GM13976 (cell line): Measurements from ENCODE around the gene TMSB10.
A peak's percentile ranks its signal among the peaks of the same experiment; 100 is the strongest.

ENCODE experiments used
- DNase-seq: peaks from one replicate; pipeline ENCODE4 v3.0.0; 2012; ENCODE audit warnings: low spot score
- CTCF ChIP-seq: IDR thresholded peaks from 2 replicates; pipeline ENCODE4 v1.5.1; 2012; ENCODE audit warnings: borderline replicate concordance, mild to moderate bottlenecking; ENCODE audit not compliant: insufficient read depth; ENCODE audit errors: extremely low read depth, missing control alignments, control extremely low read depth
- in situ Hi-C: fragments of 300-500 bp; cut with MboI; formaldehyde crosslinking; loops from one replicate; pipeline ENCODE4 v1.12.0; 2022; ENCODE audit warnings: low sequenced_read_pairs, mixed read lengths, inconsistent platforms; ENCODE audit not compliant: unreplicated experiment

The TMSB10 gene

GRCh38 chr2:84882775-84883550, 22.5 kb upstream of the TMSB10 start:
- in situ Hi-C loops: no loop called here
- no peak for TF ChIP-seq CTCF
- no peak for DNase-seq

- no peak for DNase-seq
- TF ChIP-seq CTCF: no peak
- in situ Hi-C loops: no loop called here
Observed at GRCh38 chr2:84884449-84884848, 21.0 kb upstream of the TMSB10 start.

GRCh38 chr2:84885111-84885510, 20.3 kb upstream of the TMSB10 start:
- in situ Hi-C loops: no loop called here
- no peak for DNase-seq
- TF ChIP-seq CTCF: no peak

GRCh38 chr2:84886791-84887190, 18.7 kb upstream of the TMSB10 start:
- in situ Hi-C loops: no loop called here
- no peak for TF ChIP-seq CTCF
- no peak for DNase-seq

GRCh38 chr2:84888401-84889276, 16.8 kb upstream of the TMSB10 start:
- in situ Hi-C loops: no loop called here
- peak; percentile 63 for DNase-seq
- TF ChIP-seq CTCF: no peak

- no peak for TF ChIP-seq CTCF
- DNase-seq: no peak
- in situ Hi-C loops: no loop called here
Observed at GRCh38 chr2:84889332-84889731, 16.1 kb upstream of the TMSB10 start.
